22Rv1 (cell line): ENCODE results near the gene PRKCB.

Experiments
- H3K27ac ChIP-seq: fragments of 450-650 bp; 2 replicates; pipeline ENCODE4 v1.5.1; 2017
- CTCF ChIP-seq: fragments of 450-650 bp; IDR thresholded peaks from 2 replicates; pipeline ENCODE4 v1.5.1; 2017; ENCODE audit warnings: mild to moderate bottlenecking
- ZFX ChIP-seq: fragments of 450-650 bp; IDR thresholded peaks from 2 replicates; pipeline ENCODE4 v1.6.1; 2017; ENCODE audit warnings: antibody characterized with exemption, borderline replicate concordance

PRKCB gene

GRCh38 chr16:23877107-23878070 lies 41.6 kb downstream of the PRKCB start:
- no peak overlapping the region for H3K27ac ChIP-seq
- TF ChIP-seq CTCF = no peak
- TF ChIP-seq ZFX = no peak

GRCh38 chr16:23879735-23880373 lies 44.1 kb downstream of the PRKCB start:
- no peak overlapping the region for H3K27ac ChIP-seq
- TF ChIP-seq ZFX = no peak
- no peak for TF ChIP-seq CTCF

- no peak for TF ChIP-seq CTCF
- no peak for TF ChIP-seq ZFX
- no peak overlapping the region for H3K27ac ChIP-seq
Observed at GRCh38 chr16:23889189-23889588, 53.4 kb downstream of the PRKCB start.

- no peak overlapping the region for H3K27ac ChIP-seq
- TF ChIP-seq ZFX (no peak), CTCF (no peak)
Observed at GRCh38 chr16:23893986-23894385, 58.2 kb downstream of the PRKCB start.

- H3K27ac ChIP-seq = no peak overlapping the region
- TF ChIP-seq ZFX = no peak
Observed at GRCh38 chr16:23895052-23895451, 59.3 kb downstream of the PRKCB start.

- no peak for TF ChIP-seq CTCF
- TF ChIP-seq ZFX = no peak
- H3K27ac ChIP-seq = no peak overlapping the region
Observed at GRCh38 chr16:23896832-23897821, 61.3 kb downstream of the PRKCB start.
